Measurements from ENCODE around the gene RAB40B.

RAB40B gene

GRCh38 chr17:82630212-82630611 is 68.3 kb downstream of the RAB40B start:
- no peak for TF ChIP-seq CTCF (IDR thresholded peaks at IDR 0.05)

GRCh38 chr17:82629748-82630147 is 68.8 kb downstream of the RAB40B start:
- Histone ChIP-seq H3K9me3 (no peaks in the 10 kb centered on the region), H3K27ac (no peak overlapping the region), H3K36me3 (peaks cover 77% of the 10 kb centered on the region), H3K4me3 (ENCODE audit: low read depth in 1 of 2, low read length in 1 of 2) (no peak overlapping the region), H3K4me1 (ENCODE audit: control insufficient read depth in 1 of 2, insufficient read depth in 1 of 2, low read depth in 1 of 2, low read length in 1 of 2) (peaks cover 0 to 3% of the 10 kb centered on the region in 2 experiments), H3K27me3 (no peaks in the 10 kb centered on the region)
- no peak for TF ChIP-seq CTCF (IDR thresholded peaks at IDR 0.05)

More at GRCh38 chr17:82630212-82630611, 68.3 kb downstream of the RAB40B start:
- Histone ChIP-seq H3K4me1 (ENCODE audit: control insufficient read depth in 1 of 2, insufficient read depth in 1 of 2, low read depth in 1 of 2, low read length in 1 of 2) (peaks cover 0 to 3% of the 10 kb centered on the region in 2 experiments), H3K36me3 (peaks cover 75% of the 10 kb centered on the region), H3K27ac (no peak overlapping the region), H3K4me3 (ENCODE audit: low read depth in 1 of 2, low read length in 1 of 2) (no peak overlapping the region), H3K9me3 (no peaks in the 10 kb centered on the region), H3K27me3 (no peaks in the 10 kb centered on the region)

GRCh38 chr17:82627405-82627804 is 71.1 kb downstream of the RAB40B start:
- no peaks in the 10 kb centered on the region for H3K27me3 ChIP-seq
- H3K36me3 ChIP-seq = peaks cover 75% of the 10 kb centered on the region
- no peak for TF ChIP-seq CTCF (IDR thresholded peaks at IDR 0.05)

GRCh38 chr17:82623707-82624106 is 74.8 kb downstream of the RAB40B start:
- Histone ChIP-seq H3K27me3 (no peaks in the 10 kb centered on the region), H3K9me3 (no peaks in the 10 kb centered on the region), H3K36me3 (peaks cover 86% of the 10 kb centered on the region), H3K4me3 (ENCODE audit: low read depth in 1 of 2, low read length in 1 of 2) (no peak overlapping the region), H3K4me1 (ENCODE audit: control insufficient read depth in 1 of 2, insufficient read depth in 1 of 2, low read depth in 1 of 2, low read length in 1 of 2) (peaks cover 6 to 8% of the 10 kb centered on the region in 2 experiments), H3K27ac (peak overlapping the region; percentile 39)
- no peak for TF ChIP-seq CTCF (IDR thresholded peaks at IDR 0.05)

More at GRCh38 chr17:82627405-82627804, 71.1 kb downstream of the RAB40B start:
- Histone ChIP-seq H3K9me3 (no peaks in the 10 kb centered on the region), H3K4me3 (ENCODE audit: low read depth in 1 of 2, low read length in 1 of 2) (no peak overlapping the region), H3K4me1 (ENCODE audit: control insufficient read depth in 1 of 2, insufficient read depth in 1 of 2, low read depth in 1 of 2, low read length in 1 of 2) (peaks cover 6 to 8% of the 10 kb centered on the region in 2 experiments), H3K27ac (peak overlapping the region; percentile 59)

- no peak overlapping the region for H3K27ac ChIP-seq
- peaks cover 88% of the 10 kb centered on the region for H3K36me3 ChIP-seq
- H3K27me3 ChIP-seq = no peaks in the 10 kb centered on the region
- TF ChIP-seq CTCF (IDR thresholded peaks at IDR 0.05) = no peak
- H3K4me3 ChIP-seq (ENCODE audit: low read depth in 1 of 2, low read length in 1 of 2) = no peak overlapping the region
- H3K9me3 ChIP-seq = no peaks in the 10 kb centered on the region
- peaks cover 5 to 6% of the 10 kb centered on the region in 2 experiments for H3K4me1 ChIP-seq (ENCODE audit: control insufficient read depth in 1 of 2, insufficient read depth in 1 of 2, low read depth in 1 of 2, low read length in 1 of 2)
These were observed 78.9 kb downstream of the RAB40B start for GRCh38 chr17:82619641-82620040.

- no peaks in the 10 kb centered on the region for H3K9me3 ChIP-seq
- no peaks in the 10 kb centered on the region for H3K27me3 ChIP-seq
- peaks cover 88% of the 10 kb centered on the region for H3K36me3 ChIP-seq
- peaks cover 5 to 6% of the 10 kb centered on the region in 2 experiments for H3K4me1 ChIP-seq (ENCODE audit: control insufficient read depth in 1 of 2, insufficient read depth in 1 of 2, low read depth in 1 of 2, low read length in 1 of 2)
- no peak for TF ChIP-seq CTCF (IDR thresholded peaks at IDR 0.05)
- H3K27ac ChIP-seq = no peak overlapping the region
- H3K4me3 ChIP-seq (ENCODE audit: low read depth in 1 of 2, low read length in 1 of 2) = no peak overlapping the region
These were observed 79.3 kb downstream of the RAB40B start for GRCh38 chr17:82619211-82619610.

Measured in neutrophil (primary cell).